ENCODE results near the gene BEAN1. TPM values are rescaled to one million over a fixed set of nuclear protein-coding genes. Genes with fewer than 3 reads are reported as not detected.

BEAN1 gene
- total RNA-seq, 1 donor from 2014 or later = 1.2 TPM

DNA sequence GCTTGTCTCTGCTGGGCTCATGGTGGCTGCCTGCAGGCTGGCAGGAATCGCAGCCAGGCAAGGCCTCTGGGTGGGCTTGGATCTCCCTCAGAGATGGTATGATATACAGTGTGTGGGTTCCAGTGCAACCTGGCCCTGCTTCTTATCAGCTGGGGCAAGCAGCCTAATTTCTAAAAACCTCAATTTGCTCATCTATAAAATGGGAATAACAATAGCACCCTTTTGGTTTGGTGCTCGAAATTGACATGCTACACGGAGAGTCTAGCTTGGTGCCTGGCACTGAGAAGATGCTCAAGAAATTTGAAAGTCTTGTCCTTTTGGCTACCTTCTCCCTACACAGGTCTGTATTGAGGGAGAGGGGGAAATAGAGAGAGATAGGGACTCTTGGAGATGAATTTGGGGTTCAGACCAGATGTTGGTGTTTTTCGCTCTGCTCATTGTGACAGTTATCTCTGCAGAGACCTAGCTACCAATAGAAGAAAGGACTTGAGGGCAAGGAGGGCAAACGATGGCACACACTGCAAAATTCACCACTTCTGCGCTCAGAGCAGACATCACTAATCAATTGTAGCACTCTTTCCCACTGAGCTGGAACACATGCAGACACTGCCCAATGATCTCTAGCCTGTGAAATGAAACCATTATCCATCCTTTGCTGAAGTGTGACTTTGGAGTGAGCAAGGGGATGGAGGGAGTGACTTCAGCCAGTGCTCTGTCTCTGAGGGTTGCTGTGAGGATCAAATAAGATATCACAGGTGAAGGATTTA is 15.6 kb downstream of the BEAN1 start:
- Histone ChIP-seq H3K27me3 (ENCODE audit: insufficient read depth, low read length) (peaks cover 21% of the 10 kb centered on the region), H3K4me3 (ENCODE audit: insufficient read depth, low read depth, low read length) (no peak overlapping the region), H3K36me3 (ENCODE audit: insufficient read depth, low read length) (no peaks in the 10 kb centered on the region), H3K9me3 (ENCODE audit: insufficient read depth, low read depth, low read length) (no peaks in the 10 kb centered on the region), H3K27ac (ENCODE audit: low read depth, low read length) (no peak overlapping the region), H4K20me1 (ENCODE audit: insufficient read depth, low read length) (no peaks in the 10 kb centered on the region), H3K4me2 (ENCODE audit: low read length) (no peak overlapping the region), H3K4me1 (ENCODE audit: insufficient read depth, low read length) (peaks cover 3% of the 10 kb centered on the region), H2AFZ (ENCODE audit: low read depth, low read length) (no peak overlapping the region), H3K9ac (ENCODE audit: low read length) (no peak overlapping the region), H3K79me2 (ENCODE audit: insufficient read depth, low read length) (no peaks in the 10 kb centered on the region)
- Mint-ChIP-seq H3K9me3 (ENCODE audit: unreplicated experiment) (peaks cover 3% of the 10 kb centered on the region), H3K36me3 (ENCODE audit: low read depth, unreplicated experiment) (no peaks in the 10 kb centered on the region), H3K27me3 (ENCODE audit: low read depth, unreplicated experiment) (peaks cover 82% of the 10 kb centered on the region), H3K27ac (ENCODE audit: unreplicated experiment) (no peak overlapping the region), H3K4me1 (ENCODE audit: low read depth, unreplicated experiment) (no peaks in the 10 kb centered on the region), H3K4me3 (ENCODE audit: unreplicated experiment) (no peak overlapping the region)
- TF ChIP-seq, protein P1, sequence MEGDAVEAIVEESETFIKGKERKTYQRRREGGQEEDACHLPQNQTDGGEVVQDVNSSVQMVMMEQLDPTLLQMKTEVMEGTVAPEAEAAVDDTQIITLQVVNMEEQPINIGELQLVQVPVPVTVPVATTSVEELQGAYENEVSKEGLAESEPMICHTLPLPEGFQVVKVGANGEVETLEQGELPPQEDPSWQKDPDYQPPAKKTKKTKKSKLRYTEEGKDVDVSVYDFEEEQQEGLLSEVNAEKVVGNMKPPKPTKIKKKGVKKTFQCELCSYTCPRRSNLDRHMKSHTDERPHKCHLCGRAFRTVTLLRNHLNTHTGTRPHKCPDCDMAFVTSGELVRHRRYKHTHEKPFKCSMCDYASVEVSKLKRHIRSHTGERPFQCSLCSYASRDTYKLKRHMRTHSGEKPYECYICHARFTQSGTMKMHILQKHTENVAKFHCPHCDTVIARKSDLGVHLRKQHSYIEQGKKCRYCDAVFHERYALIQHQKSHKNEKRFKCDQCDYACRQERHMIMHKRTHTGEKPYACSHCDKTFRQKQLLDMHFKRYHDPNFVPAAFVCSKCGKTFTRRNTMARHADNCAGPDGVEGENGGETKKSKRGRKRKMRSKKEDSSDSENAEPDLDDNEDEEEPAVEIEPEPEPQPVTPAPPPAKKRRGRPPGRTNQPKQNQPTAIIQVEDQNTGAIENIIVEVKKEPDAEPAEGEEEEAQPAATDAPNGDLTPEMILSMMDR (IDR thresholded peaks at IDR 0.05; ENCODE audit: insufficient read depth, low read depth, low read length) = no peak
- no peak for TF ChIP-seq EZH2 (IDR thresholded peaks at IDR 0.05; ENCODE audit: insufficient read depth, low read length)
- FAIRE-seq (no peak), DNase-seq (ENCODE audit: low read depth) (no peak)

DNA sequence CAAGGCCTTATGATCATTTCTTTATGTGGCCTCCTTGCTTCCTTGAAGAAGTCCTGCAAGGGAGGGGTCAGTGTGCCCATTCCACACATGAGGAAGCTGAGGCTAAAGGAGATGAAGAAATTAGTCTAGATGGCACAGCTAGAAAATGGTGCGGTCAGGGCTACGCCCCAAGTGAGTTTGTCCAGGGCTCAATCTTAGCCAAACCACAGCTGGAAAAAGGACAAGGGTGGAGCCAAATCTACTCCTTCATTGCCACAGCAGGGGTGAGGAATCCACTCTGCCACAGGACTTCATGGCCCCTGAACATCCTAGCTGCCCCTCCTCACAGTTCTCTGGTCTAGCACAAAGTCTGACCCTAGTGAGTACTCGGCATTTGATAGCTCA is 16.2 kb downstream of the BEAN1 start:
- H3K4me2 ChIP-seq (ENCODE audit: low read length) = no peak overlapping the region
- no peaks in the 10 kb centered on the region for H4K20me1 ChIP-seq (ENCODE audit: insufficient read depth, low read length)
- DNase-seq (ENCODE audit: low read depth) (no peak), FAIRE-seq (no peak)
- no peak overlapping the region for H3K27ac ChIP-seq (ENCODE audit: low read depth, low read length)
- H3K27me3 Mint-ChIP-seq (ENCODE audit: low read depth, unreplicated experiment) = peaks cover 84% of the 10 kb centered on the region
- TF ChIP-seq, protein P1 (IDR thresholded peaks at IDR 0.05; ENCODE audit: insufficient read depth, low read depth, low read length) = no peak
- no peak overlapping the region for H3K27ac Mint-ChIP-seq (ENCODE audit: unreplicated experiment)
- H3K36me3 ChIP-seq (ENCODE audit: insufficient read depth, low read length) = no peaks in the 10 kb centered on the region
- no peaks in the 10 kb centered on the region for H3K79me2 ChIP-seq (ENCODE audit: insufficient read depth, low read length)
- H3K9me3 ChIP-seq (ENCODE audit: insufficient read depth, low read depth, low read length) = no peaks in the 10 kb centered on the region
- no peaks in the 10 kb centered on the region for H3K4me1 Mint-ChIP-seq (ENCODE audit: low read depth, unreplicated experiment)
- no peaks in the 10 kb centered on the region for H3K36me3 Mint-ChIP-seq (ENCODE audit: low read depth, unreplicated experiment)
- H3K4me3 Mint-ChIP-seq (ENCODE audit: unreplicated experiment) = no peak overlapping the region
- H3K9ac ChIP-seq (ENCODE audit: low read length) = no peak overlapping the region
- peaks cover 3% of the 10 kb centered on the region for H3K9me3 Mint-ChIP-seq (ENCODE audit: unreplicated experiment)
- peaks cover 3% of the 10 kb centered on the region for H3K4me1 ChIP-seq (ENCODE audit: insufficient read depth, low read length)
- peaks cover 21% of the 10 kb centered on the region for H3K27me3 ChIP-seq (ENCODE audit: insufficient read depth, low read length)
- no peak overlapping the region for H2AFZ ChIP-seq (ENCODE audit: low read depth, low read length)
- no peak overlapping the region for H3K4me3 ChIP-seq (ENCODE audit: insufficient read depth, low read depth, low read length)

DNA sequence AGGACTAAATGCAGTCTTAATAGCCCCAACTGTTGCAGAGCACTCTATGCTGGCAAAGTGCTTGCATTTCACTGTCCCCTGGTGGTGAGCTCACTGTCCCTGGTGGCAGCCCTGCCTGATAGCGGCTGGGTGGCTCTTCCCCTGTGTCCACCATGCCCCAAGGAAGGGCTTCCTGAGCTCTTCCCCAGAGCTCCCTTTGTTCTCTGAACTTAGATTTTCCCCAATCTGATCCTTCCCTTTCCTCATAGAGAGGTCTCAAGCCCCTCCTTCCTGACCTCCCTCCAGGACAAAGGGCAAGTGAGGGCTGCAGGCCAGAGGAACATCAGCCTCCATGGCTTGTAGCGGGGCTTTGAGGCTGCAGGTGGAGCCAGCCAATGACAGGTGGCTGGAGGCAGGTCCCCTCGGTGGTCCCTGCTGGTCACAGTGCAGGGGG is 17.0 kb downstream of the BEAN1 start:
- no peaks in the 10 kb centered on the region for H3K36me3 ChIP-seq (ENCODE audit: insufficient read depth, low read length)
- H4K20me1 ChIP-seq (ENCODE audit: insufficient read depth, low read length) = no peaks in the 10 kb centered on the region
- H3K79me2 ChIP-seq (ENCODE audit: insufficient read depth, low read length) = no peaks in the 10 kb centered on the region
- peaks cover 21% of the 10 kb centered on the region for H3K27me3 ChIP-seq (ENCODE audit: insufficient read depth, low read length)
- H3K9me3 ChIP-seq (ENCODE audit: insufficient read depth, low read depth, low read length) = no peaks in the 10 kb centered on the region
- H3K4me3 ChIP-seq (ENCODE audit: insufficient read depth, low read depth, low read length) = no peak overlapping the region
- Mint-ChIP-seq H3K4me1 (ENCODE audit: low read depth, unreplicated experiment) (no peaks in the 10 kb centered on the region), H3K36me3 (ENCODE audit: low read depth, unreplicated experiment) (no peaks in the 10 kb centered on the region), H3K27ac (ENCODE audit: unreplicated experiment) (no peak overlapping the region), H3K9me3 (ENCODE audit: unreplicated experiment) (peaks cover 3% of the 10 kb centered on the region), H3K4me3 (ENCODE audit: unreplicated experiment) (no peak overlapping the region), H3K27me3 (ENCODE audit: low read depth, unreplicated experiment) (peaks cover 78% of the 10 kb centered on the region)
- DNase-seq (ENCODE audit: low read depth) = no peak
- no peak overlapping the region for H3K27ac ChIP-seq (ENCODE audit: low read depth, low read length)
- no peak overlapping the region for H3K9ac ChIP-seq (ENCODE audit: low read length)
- peaks cover 3% of the 10 kb centered on the region for H3K4me1 ChIP-seq (ENCODE audit: insufficient read depth, low read length)
- TF ChIP-seq EZH2 (IDR thresholded peaks at IDR 0.05; ENCODE audit: insufficient read depth, low read length) = no peak
- TF ChIP-seq, protein P1 (IDR thresholded peaks at IDR 0.05; ENCODE audit: insufficient read depth, low read depth, low read length) = no peak
- H2AFZ ChIP-seq (ENCODE audit: low read depth, low read length) = no peak overlapping the region
- no peak overlapping the region for H3K4me2 ChIP-seq (ENCODE audit: low read length)
- FAIRE-seq = no peak

Data from astrocyte (in vitro differentiated cells and primary cell).